T follicular helper cell (primary cell): ENCODE results near the gene SDK2.

ENCODE experiments used
- DNase-seq: peaks from one replicate; pipeline ENCODE4 v3.0.0-alpha.2; 2020; ENCODE audit warnings: low read depth

SDK2 gene

DNA sequence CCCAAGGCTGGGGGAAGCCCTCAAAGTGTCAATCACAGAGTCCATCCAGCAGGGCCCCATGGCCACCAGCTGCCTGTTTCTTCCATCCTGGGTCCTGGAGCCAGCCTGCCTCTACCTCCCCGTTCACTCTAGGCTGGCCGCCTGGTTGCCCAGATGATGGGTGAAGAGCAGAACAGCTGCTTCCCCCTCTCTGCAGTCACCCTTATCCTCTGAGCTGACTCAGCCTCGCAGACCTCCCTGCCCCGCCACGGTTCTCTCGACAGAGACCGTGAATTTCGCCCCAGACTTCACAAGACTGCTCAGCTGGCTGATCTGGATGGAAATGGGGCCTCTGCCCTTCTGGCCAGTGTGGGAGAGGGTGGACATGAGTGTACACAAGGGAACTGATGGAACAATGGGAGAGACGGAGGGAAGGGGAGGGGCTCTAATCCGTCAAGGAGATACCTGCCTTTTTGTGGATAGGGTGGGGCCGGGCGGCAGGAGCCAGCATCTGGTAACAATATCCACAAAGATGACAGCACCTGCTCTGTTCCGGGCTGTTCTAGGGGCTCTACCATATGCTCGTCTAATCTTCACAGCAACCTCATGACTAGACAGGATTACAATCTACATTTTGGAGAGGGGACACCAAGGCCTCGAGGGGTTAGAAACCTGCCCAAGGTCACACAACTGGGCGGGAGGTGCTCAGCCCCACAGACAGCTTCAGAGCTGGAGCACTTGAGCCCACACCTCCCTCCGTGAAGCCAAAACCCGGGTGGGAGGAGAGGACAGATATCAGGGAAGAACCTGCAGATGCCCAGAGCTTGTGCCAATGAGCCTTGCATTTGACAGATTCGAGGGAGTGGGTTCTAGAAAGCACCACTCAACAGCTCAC is 136.0 kb downstream of the SDK2 start:
- DNase-seq, result no peak

DNA sequence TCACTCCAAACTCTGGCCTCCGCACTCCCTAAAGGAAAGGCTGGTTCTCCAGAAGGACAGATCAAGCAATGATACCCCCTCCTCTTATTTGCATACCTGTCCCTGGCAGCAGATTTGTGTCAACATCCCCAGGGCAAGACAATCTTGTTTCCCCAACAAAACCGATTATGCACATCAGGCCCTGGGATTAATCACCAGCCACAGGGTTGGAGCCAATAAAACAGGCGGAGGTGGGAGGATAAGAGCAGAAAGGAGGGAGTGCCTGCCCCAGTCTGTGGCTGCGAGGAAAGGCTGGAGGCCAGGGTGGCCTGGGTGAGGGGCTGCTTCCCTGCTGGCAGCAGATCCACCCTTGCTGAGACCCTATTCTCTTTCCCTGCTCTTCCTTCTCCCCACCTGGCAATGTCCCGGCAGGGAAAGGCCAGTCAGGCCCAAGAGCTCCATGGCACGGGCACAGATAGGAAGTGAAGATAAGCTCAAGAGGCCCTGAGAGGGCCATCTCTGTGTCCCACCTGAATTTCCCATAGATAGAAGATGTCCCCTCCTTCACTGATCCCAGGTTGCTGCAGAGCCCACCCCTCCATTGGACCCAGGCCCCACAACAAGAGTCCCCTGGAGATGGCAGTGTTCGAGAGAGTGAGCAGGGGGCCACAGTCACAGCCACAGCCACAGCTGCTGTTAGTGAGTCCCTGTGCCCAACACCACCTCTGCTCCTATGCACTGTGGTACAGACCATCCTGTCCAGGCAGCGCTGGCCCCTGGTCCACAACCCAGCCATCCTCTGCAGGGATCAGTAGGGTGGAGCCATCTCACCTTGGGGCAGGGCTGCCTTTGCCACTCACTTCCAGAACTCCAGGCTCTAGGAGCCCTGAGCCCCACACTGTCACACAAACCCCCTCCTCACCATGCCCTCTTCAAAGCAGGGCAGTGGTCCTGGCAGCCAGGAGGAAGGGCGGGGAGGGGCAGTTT is 137.5 kb downstream of the SDK2 start:
- no peak for DNase-seq

DNA sequence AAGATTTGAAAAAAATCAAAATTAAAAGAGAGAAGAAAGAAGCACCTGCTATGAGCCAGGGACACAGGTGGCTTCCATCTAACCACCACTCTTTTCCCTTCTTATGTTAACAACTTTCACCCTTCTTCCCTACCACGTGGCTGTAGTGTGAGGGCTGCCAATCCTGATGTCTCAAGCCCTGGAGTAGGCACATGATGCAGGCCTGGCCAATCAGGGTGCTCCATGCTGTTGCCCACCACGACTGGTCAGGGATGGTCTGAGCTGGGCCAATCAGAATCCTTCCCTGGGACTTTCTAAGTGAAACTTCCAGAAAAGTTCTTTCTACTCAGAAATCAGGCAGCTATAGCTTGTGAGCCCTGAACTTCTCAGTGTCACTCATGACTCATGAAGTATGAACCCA is 140.7 kb downstream of the SDK2 start:
- no peak for DNase-seq

DNA sequence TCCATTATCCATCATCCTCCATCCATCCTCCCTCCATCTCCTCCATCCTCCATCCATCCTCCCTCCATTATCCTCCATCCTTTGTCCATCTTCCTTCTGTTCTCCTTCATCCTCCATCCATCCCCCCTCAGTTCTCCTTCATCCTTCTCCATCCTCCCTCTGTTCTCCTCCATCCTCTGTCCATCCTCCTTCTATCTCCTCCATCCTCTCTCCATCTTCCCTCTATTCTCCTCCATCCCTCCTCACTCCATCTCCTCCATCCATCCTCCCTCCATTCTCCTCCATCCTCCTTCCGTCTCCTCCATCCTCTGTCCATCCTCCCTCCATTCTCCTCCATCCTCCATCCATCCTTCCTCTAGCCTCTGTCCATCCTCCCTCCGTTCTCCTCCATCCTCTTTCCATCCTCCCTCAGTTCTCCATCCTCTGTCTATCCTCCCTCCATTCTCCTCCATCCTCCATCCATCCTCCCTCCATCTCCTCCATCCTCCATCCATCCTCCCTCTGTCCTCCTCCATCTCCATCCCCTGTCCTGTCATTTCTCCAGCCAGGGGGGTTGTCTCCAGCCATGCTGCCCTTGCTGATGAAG is 143.7 kb downstream of the SDK2 start:
- no peak for DNase-seq

DNA sequence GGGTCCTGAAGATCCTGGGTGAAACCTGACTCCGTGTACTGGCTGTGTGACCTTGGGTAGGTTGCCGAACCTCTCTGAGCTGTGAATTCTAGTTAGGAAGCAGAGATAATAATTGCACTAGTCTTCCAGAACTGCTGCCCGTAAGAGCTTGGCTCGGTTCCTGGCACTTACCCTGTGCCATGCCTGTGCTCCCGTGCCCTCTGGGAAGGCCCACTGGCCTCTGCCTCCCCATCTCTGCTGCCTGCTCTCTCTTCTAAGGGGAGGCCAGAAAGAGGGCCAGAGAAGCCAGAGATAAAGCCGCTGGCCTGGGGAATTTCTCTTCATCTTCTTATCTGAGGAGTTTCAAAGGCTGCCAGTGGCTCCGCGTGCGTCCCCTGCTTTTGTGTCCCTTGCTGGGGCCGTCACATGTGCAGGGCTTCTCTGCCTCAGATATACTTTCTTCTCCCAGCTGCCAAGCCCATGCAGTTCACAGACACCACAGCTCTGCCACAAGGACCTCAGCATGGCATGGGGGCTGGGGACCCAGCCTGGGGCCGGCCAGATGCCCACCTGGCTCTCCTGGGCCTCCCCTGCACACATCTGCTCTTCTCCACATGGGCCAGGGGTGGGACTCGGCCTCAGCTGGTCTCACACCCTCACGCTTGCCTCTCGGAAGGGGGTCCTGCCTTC is 145.2 kb downstream of the SDK2 start:
- no peak for DNase-seq

DNA sequence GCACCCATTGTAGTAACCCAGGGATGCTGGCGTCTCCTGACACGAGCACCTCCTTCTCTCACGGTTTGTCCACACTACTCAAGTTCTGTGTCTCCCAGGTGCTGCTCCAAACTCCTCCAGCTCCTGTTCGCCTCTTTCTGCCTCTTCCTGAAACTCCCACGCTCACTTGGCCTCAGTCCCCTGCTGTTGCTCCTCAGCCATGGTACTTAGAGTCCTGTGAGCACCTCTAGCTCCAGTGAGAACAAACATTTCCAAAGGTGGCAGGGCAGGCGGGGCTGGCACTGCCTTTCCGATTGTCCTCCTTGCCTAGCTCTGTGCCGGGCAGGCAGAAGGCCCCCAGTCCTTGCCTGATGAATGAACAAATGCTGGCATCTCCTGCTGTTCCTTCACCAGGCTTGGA is 146.1 kb downstream of the SDK2 start:
- no peak for DNase-seq

DNA sequence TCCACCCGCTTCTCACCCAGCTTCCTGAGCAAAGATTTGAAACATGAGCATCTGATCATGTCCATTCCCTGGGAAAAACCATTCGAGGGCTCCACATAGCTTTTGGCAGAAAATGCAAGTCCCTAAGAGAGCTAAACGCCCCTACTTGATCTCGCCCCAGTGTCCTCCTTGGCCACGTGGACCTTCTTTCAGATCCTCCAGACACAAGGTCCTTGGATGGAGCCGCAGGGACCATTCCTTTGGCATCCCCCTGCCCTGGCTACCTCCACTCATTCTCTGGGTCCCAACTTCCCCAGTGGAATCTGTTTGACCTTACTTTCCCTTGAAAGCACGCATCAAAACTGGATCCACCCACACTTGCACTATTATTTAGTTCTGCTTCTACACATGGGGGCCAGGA is 146.5 kb downstream of the SDK2 start:
- DNase-seq, result no peak

DNA sequence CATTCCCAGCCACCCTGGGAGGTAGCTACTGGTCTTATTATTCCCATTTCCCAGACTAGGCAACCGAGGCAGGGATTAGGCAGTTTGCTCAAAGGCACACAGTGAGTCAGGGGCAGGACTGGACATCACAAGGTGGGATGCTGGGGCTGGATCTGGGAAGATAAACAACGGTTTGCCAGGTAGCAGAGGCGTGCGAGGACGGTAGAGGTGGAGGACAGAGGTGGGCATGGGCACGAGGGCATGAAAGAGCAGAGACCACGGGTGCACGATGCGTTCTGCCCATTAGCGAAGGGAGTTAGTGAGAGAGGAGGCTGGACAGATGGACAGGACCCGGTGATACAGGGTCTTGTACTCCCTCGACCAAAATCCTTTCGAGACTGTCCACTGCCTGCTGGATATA is 148.0 kb downstream of the SDK2 start:
- no peak for DNase-seq

DNA sequence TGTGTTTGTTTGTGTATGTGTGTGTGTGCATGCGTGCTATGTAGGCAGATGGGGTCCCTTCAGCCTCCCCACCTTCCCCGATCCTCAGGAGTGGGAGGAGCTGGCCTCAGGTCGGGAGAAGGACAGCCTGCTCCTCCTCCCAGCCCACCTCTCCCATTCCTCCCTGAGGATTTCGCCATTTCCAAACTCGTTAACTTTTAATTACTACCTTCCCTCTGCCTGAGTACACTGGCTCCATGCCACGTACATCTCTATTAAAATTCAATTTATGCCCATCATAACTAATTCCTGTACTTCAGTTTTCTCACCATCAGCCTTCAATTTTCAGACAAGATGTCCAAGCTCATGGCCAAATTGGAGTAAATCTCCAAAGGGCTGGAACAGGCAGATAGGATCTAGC is 148.6 kb downstream of the SDK2 start:
- DNase-seq, result no peak

DNA sequence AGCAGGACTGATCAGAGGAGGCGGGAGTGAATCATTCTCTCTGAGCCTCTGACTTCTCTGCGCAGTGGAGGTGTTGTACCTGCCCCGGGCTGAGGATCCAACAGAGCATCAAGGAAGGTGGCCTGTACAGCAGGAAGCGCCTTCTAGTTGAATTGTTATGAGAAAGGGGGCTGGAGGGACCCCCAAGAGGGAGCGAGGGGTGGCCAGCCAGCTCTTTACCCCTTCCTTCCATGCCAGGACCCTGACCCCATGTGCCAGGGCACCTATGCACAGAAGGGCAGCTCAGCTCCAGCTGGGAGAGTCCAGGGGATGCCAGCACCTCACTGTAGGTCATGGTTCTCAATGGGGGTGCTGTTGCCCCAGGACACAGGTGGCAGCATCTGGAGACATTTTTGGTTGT is 149.3 kb downstream of the SDK2 start:
- DNase-seq, result no peak

DNA sequence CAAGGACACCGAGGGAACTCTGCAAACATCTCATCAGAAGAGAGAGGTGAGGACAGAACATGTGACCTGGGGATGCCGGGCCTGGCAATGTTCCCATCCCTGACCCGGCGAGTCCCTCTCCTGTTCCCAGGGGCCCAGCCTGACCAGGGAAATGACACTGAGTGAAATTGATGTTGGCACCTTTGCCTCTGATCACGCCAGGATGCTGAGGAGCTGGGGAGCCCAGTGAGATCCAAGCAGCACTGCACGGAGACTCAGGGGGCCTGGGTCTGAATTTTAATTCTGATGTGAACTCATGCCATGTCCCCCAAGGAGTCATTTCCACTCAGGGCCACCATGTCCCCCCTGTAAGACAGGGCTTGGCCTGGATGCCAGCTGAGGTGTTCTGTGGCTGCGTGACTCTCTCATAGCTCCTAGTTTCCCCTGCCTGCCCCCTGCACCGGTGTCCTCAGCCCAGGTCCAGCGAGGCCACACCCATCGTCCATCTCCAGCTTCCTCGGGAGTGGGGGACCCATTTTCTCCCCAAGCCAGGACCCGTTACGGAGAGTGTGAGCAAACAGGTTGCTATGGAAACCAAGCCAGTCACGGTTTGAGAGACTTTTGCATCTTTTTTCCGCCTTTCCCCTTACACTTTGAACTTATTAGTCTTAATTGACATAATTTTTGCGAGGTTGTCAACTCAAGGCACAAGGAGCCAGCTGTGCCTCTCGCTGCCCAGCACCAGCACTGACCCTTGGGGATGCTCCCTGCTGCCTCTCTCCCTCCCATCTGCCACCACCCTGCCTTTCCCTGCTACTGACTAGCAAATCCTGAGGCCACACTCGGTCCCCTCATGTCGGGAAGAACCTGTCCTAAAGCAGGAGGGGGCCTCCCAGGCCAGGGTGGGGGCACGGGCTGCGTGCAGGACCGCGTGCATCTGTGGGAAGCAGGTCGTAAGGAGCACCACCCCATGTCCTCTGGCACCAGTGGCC is 150.0 kb downstream of the SDK2 start:
- DNase-seq, result no peak

DNA sequence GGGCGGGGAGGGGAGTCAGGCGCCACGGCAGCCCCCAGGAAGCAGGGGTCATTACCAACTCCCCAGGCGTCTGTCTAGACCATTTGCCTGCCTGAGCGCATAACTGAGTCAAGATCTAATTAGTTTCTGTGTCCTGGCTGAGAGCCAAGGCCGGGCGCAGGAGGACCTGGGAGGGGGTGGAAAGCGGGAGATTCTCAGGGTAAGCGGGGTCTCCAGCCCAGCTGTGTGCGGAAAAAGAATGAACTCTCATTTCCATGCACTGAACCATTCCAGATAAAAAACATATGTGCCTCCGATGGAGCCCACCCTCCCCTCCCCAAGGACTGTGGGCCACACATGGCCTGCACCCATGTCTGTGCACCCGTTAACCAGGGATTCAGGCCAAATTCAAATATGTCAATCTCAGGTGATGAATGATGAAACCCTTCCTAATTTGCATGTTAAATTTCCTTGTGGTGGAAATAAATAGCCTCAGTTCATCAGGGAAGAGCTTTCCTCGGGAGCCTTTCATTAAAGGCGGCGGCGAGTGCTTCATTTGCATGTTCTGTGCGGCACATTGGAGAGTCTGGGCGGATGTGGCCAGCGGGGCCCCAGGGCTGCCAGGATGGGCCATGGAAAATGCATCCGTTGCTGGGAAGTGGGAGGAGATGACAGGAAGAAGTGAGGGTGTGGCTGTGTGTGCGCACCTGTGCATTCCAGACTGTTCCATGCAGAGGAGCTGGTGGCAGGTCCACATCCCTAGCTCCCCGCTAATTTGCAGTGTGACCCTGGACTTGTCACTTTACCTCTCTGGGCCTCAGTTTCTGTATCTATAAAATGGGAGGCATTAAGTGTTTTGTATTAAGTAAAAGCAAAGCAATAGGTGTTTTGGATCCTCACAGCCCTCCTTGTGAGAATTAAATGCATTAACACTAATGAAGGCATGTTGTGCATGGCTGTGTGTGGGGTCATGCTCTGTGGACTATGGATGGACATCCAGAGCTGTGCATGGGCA is 151.1 kb downstream of the SDK2 start:
- no peak for DNase-seq

DNA sequence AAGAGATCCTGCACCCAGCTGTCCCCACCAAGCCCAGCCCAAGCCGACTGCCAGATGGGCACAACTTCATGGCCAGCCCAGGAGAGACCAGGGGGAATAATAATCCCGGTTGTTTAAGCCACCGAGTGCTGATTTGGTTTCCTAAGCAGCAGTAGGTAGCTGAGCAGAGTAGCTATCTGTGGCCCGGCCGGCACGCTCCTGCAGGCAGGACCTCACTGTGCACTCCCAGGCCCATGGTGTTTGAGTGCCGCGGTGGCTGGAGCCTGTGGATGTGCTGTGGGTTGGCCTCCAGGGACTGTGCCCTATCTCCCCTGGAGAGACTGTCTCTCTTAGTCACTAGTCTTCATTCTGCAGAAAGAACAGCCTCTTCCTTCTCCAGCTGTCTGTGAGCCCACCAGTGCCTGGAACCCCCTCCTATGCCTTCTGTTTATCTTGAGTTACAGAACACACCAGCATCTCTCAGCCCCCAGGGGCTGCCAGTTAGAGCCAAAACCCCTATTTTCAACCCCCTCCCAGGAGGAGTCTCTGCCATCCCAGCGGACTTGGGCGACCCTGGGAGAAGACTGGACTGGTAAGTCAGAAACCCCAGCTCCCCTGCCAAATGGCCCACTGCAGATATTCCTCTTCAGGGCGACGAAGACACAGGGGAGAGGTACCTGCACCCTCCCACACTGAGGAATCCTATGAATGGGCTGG is 152.0 kb downstream of the SDK2 start:
- no peak for DNase-seq

DNA sequence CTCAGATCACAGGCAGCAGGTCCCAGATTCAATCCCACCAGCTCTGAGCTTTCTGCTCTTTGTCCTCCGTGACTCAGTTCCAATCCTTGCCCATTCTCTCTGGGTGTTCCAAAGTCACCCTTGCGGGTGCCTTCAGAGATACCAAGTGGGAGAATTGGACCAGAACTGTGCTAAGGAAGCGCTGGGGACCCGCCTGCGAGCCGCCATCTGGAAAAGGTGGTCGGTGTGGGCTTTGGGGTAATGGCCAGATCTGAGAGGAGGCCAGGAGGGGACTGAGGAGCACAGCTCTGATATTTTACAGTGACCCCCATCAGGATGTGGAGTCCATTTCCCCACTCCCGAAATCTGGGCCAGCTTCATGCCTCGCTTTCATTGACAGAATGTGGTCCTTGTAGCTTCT is 152.6 kb downstream of the SDK2 start:
- DNase-seq, result no peak

DNA sequence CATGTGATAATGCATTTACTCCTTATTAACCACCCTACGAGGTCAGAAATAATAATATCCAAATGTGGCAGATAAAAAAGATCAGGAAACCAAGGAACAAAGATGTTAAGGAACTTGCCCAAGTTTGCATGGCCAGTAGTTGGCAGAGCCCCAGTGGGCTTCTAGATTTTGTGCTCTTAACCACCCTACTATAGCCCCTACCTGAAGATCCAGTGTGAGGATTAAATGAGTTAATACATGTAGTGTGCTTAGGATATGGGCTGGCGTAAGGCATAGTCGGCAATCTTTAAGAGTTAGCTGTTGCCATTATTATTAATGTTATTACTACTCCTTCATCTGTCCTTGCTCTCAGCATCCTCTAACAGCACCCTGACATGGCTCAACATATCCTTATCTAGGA is 153.4 kb downstream of the SDK2 start:
- DNase-seq, result no peak

DNA sequence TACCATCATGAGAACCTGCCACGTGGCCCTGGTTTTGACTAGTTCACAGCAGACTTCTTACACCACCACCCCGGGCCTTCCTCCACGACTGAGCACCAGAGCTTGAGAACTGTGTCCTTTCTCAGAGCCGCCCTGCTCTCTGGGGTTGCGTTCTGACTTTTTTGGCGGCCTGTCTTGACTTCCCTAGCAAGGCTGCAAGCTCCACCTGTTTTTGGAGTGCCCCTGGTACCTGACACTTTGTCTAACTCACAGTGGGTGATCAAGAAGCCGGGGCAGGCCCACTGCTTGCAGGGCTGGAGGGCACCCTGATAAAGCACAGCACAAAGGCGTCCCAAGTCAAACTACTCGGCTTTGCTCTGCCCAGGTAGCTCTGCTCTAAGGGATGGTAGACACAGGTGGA is 154.3 kb downstream of the SDK2 start:
- no peak for DNase-seq

DNA sequence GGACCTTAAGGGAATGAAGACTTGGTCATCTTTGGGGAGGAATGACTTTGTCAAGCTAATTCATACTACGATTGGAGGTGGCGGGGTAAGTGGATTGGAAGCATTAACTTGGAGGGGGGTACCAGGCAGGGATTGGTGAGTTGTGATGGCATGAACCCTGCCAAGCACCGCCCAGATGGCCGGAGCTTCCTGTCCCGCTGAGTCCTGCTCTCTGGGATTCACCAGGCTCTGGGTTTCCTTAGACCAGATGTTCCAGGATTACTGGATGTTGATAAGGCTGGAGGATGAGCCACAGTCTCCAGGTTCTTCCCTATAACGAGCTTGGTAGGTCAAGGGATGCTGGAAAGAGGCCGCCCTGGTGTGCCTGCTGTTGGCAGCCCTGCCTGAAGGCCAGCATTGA is 154.9 kb downstream of the SDK2 start:
- no peak for DNase-seq

DNA sequence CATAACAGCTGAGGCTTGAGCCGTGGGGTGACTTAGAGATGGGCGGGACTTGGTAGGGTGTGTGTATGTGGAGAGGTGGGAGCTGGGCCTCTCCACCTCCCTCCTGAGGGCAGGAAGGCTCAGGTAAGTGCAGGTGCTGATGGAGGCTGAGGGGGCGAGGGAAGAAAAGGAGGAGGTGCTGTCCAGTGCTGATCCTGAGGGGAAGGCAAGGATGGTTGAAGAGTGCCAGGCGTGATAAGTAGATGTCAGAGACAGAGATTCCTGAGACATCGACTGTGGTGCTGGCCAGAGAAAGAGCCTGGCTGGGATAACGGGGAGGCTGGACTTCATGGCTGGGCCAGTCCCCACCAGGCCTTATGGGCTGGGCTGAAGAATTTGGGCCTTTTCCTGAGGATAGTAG is 159.1 kb downstream of the SDK2 start:
- no peak for DNase-seq

DNA sequence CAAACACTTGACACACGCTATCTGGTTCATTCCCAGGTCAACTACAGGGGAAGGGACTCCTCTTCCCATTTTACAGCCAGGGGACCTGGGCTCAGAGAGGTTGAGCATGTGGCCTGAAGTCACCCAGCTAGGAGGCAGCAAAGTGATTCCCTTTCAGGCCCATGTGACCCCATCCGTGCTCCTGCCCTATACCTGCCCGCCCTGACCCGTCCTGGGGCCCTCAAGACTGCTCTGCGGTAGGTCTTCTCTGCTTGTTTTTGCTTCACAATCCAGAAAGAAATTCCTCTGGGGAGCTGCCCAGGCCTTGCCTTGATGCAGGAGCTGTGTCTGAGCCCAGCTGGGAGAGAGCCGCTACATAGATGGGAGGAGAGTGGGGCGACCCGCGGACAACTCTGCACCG is 161.4 kb downstream of the SDK2 start:
- DNase-seq, result no peak
